ENCODE data around the gene MUC5AC. TPM values are rescaled to one million over a fixed set of nuclear protein-coding genes. Genes with fewer than 3 reads are reported as not detected.

The MUC5AC gene
- total and polyA plus RNA-seq, 11 donors = not detected

- no peaks in the 10 kb centered on the region for H3K36me3 ChIP-seq
- DNase-seq (peak in 3 of 5 donors; percentile 14 to 51 (median 20)), ATAC-seq (no peak)
- H3K27ac ChIP-seq = no peak overlapping the region
- TF ChIP-seq CTCF (IDR thresholded peaks at IDR 0.05) = no peak
- no peak for TF ChIP-seq POLR2A (IDR thresholded peaks at IDR 0.05)
- peaks cover 0 to 8% (median 0%) of the 10 kb centered on the region in 9 donors for H3K27me3 ChIP-seq
- no peaks in the 10 kb centered on the region for H3K4me1 ChIP-seq
- intact Hi-C loops (cut with DNase I) = no loop called here
- H3K4me3 ChIP-seq = no peak overlapping the region
- 83 to 88% (median 85%) methylated on average over 23 to 37 of the region's 37 CpGs for WGBS, 4 donors
- no peaks in the 10 kb centered on the region for H3K9me3 ChIP-seq
Observed at GRCh38 chr11:1236316-1237127, 78.8 kb downstream of the MUC5AC start.

DNA sequence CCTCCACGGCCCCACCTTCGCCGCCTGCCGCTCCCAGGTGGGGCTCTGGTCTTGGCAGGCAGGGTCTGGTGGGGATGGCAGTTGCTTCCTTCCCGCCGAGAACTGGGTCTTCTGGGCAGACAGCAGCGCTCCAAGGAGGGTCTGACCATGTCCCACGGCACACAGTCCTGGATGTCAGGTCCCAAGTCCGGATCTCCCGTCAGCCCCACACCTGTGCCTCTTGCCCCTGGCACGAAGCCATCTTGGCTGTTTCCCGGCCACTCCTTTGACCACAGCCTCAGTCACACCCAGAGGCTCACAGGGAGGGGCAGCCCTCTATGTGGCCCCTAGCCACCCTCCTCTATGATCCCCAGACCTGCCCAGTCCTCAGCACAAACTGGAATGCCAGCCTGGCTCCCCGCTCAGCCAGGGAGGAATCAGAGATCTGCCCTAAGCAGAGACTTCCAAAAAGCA lies 79.4 kb downstream of the MUC5AC start:
- 80 to 94% (median 83%) methylated on average over 3 to 13 of the region's 13 CpGs for WGBS, 4 donors
- intact Hi-C loops (cut with DNase I) = no loop called here
- H3K27me3 ChIP-seq = peaks cover 0 to 2% (median 0%) of the 10 kb centered on the region in 9 donors
- H3K9me3 ChIP-seq = no peaks in the 10 kb centered on the region
- ATAC-seq (no peak), DNase-seq (peak in 1 of 5 donors; percentile 11)
- H3K36me3 ChIP-seq = no peaks in the 10 kb centered on the region
- no peak overlapping the region for H3K27ac ChIP-seq
- TF ChIP-seq POLR2A (IDR thresholded peaks at IDR 0.05) (no peak), CTCF (IDR thresholded peaks at IDR 0.05) (no peak)
- H3K4me3 ChIP-seq = no peak overlapping the region
- H3K4me1 ChIP-seq = no peaks in the 10 kb centered on the region

DNA sequence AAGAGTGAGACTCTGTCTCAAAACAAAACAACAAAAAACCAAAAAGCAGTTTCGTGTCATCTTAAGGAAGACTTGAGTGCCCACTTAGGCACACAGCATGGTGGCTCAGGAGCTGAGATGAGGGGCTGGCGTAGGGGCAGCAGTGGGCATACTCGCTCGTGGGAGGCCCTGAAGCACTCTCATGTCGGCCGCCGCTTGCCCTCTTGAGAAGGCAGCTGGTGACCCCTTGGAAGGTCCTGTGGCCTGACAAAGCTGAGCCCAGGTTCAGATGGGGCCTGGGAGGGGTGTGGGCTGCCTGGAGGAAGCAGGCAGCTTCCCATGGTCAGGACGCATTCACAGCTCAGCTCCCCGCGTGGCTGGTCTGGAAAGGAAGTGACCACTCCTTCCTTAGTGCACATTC lies 80.1 kb downstream of the MUC5AC start:
- H3K27me3 ChIP-seq = no peaks in the 10 kb centered on the region
- H3K9me3 ChIP-seq = no peaks in the 10 kb centered on the region
- H3K4me1 ChIP-seq = no peaks in the 10 kb centered on the region
- intact Hi-C loops (cut with DNase I) = no loop called here
- no peaks in the 10 kb centered on the region for H3K36me3 ChIP-seq
- no peak overlapping the region for H3K27ac ChIP-seq
- TF ChIP-seq POLR2A (IDR thresholded peaks at IDR 0.05) (no peak), CTCF (IDR thresholded peaks at IDR 0.05) (no peak)
- peak in 2 of 5 donors; percentile 4 to 17 for DNase-seq
- H3K4me3 ChIP-seq = no peak overlapping the region
- WGBS, 4 donors = 73 to 86% (median 78%) methylated on average over 8 to 10 of the region's 10 CpGs
- no peak for ATAC-seq

DNA sequence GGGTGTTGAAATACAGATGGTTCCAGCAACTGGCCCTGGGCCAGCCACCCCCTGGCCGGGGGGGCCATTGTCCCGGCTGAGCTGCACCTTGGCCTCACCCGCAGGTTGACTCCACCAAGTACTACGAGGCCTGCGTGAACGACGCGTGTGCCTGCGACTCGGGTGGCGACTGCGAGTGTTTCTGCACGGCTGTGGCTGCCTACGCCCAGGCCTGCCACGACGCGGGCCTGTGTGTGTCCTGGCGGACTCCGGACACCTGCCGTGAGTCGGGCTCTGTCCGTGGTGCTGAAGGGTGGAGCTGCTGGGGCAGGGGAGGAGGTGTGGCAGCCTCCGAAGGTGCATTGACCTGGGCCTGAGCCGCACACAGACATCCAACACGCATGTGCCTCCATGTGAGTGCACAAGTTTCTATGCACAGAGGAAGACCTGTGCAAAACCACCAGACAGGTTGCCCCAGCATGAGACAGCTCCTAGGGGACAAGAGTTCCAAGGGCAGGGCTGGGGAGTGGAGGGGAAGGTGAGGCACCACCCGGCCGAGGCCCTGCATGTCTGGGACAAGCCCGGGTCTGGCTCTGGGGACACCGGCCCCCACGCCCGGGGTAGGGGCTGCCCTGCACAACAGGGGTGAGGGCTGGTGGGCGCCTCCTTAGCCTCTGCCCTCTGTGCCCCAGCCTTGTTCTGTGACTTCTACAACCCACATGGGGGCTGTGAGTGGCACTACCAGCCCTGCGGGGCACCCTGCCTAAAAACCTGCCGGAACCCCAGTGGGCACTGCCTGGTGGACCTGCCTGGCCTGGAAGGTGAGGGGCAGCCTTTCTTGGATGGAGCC lies 81.2 kb downstream of the MUC5AC start:
- H3K27ac ChIP-seq = no peak overlapping the region

More for the DNA sequence above, 81.2 kb downstream of the MUC5AC start:
- DNase-seq (no peak), ATAC-seq (peak in 2 of 4 donors; percentile 34 to 47)
- intact Hi-C loops (cut with DNase I) = no loop called here
- Histone ChIP-seq H3K36me3 (no peaks in the 10 kb centered on the region), H3K27me3 (no peaks in the 10 kb centered on the region), H3K4me3 (no peak overlapping the region), H3K9me3 (no peaks in the 10 kb centered on the region), H3K4me1 (no peaks in the 10 kb centered on the region)
- TF ChIP-seq POLR2A (IDR thresholded peaks at IDR 0.05) (no peak), CTCF (IDR thresholded peaks at IDR 0.05) (no peak)
- WGBS, 4 donors = 53 to 65% (median 57%) methylated on average over 25 to 34 of the region's 34 CpGs

All from heart left ventricle (tissue), 16 donors.